SK-N-SH (cell line): ENCODE results near the gene CD160.

Experiments used
- CTCF ChIP-seq: fragments of 200-600 bp; sonication (generic); IDR thresholded peaks from 2 replicates; pipeline ENCODE4 v1.6.1; 2017; ENCODE audit warnings: antibody characterized with exemption, mild to moderate bottlenecking, moderate library complexity
- EP300 ChIP-seq, 2 experiments: IDR thresholded peaks; 2 replicates each; pipeline versions ENCODE4 v1.4.0 to v1.6.1; 2012; ENCODE audit warnings: borderline replicate concordance in 1 of 2, low read depth in 1 of 2, low read length in 1 of 2
- EZH2phosphoT487 ChIP-seq: fragments of 200-600 bp; sonication (generic); IDR thresholded peaks from 2 replicates; pipeline ENCODE4 v1.6.1; 2017; ENCODE audit warnings: low read depth, mixed run types, mild to moderate bottlenecking, antibody characterized with exemption, moderate library complexity, borderline replicate concordance
- FOXJ3 ChIP-seq: sonication (generic); formaldehyde crosslinking; IDR thresholded peaks from 2 replicates; pipeline ENCODE4 v1.5.1; 2020; ENCODE audit warnings: mild to moderate bottlenecking, missing genetic modification reagents
- POLR2AphosphoS5 ChIP-seq: IDR thresholded peaks from 2 replicates; pipeline ENCODE4 v1.6.1; 2012; ENCODE audit warnings: low read depth, low read length
- ZBTB33 ChIP-seq: IDR thresholded peaks from 2 replicates; pipeline ENCODE4 v1.4.0; 2012; ENCODE audit warnings: low read depth, borderline replicate concordance

GRCh38 chr1:145773423-145773822 is 54.1 kb downstream of the CD160 start:
- TF ChIP-seq FOXJ3 (CRISPR knock-in tag) (no peak), POLR2AphosphoS5 (no peak), EP300 (IDR thresholded peaks at IDR 0.05; ENCODE audit: borderline replicate concordance in 1 of 2, low read depth in 1 of 2, low read length in 1 of 2) (no peak), EZH2phosphoT487 (no peak), ZBTB33 (no peak), CTCF (no peak)
